K562 (cell line): ENCODE measurements around the gene PDLIM7. TPM values are rescaled to one million over a fixed set of nuclear protein-coding genes. Genes with fewer than 3 reads are reported as not detected.

Source experiments
- ASH1L ChIP-seq: fragments of 450-650 bp; IDR thresholded peaks from 2 replicates; pipeline ENCODE4 v1.6.1; 2018; ENCODE audit warnings: borderline replicate concordance, mild to moderate bottlenecking, low read depth; ENCODE audit not compliant: partially characterized antibody
- ATF3 ChIP-seq, 2 experiments: fragments of 450-650 bp in 1 of 2; sonication (generic) in 1 of 2; formaldehyde crosslinking in 1 of 2; IDR thresholded peaks in 1 of 2; conservative IDR thresholded peaks in 1 of 2; 2 replicates each; pipeline versions ENCODE4 v1.6.1 to v1.8.1; 2016 to 2023; ENCODE audit warnings: mild to moderate bottlenecking in 2 of 2, moderate library complexity in 2 of 2, inconsistent platforms in 1 of 2, missing genetic modification reagents in 1 of 2
- CTCFL ChIP-seq: IDR thresholded peaks from 2 replicates; pipeline ENCODE4 v1.6.1; 2011; ENCODE audit warnings: borderline replicate concordance, low read depth, mild to moderate bottlenecking, moderate library complexity, low read length; ENCODE audit not compliant: insufficient read depth, poor library complexity, severe bottlenecking
- E4F1 ChIP-seq: fragments of 250-450 bp; sonication (Bioruptor Pico); IDR thresholded peaks from 2 replicates; pipeline ENCODE4 v1.5.0; 2021; ENCODE audit warnings: mild to moderate bottlenecking, borderline replicate concordance
- FIP1L1 ChIP-seq: fragments of 200-400 bp; formaldehyde crosslinking; IDR thresholded peaks from 2 replicates; pipeline ENCODE4 v1.6.1; 2018; ENCODE audit warnings: mild to moderate bottlenecking, low read depth, low read length; ENCODE audit not compliant: poor library complexity, severe bottlenecking
- HNRNPL ChIP-seq: fragments of 200-400 bp; formaldehyde crosslinking; IDR thresholded peaks from 2 replicates; pipeline ENCODE4 v1.6.1; 2017; ENCODE audit warnings: low read depth, mild to moderate bottlenecking, low read length
- HSF4 ChIP-seq: fragments of 250-450 bp; sonication (Bioruptor Pico); IDR thresholded peaks from 2 replicates; pipeline ENCODE4 v2.1.2; 2022; ENCODE audit warnings: mild to moderate bottlenecking, moderate library complexity, borderline replicate concordance
- KAT7 ChIP-seq: sonication (generic); formaldehyde crosslinking; IDR thresholded peaks from 2 replicates; pipeline ENCODE4 v1.8.0; 2022; ENCODE audit warnings: missing genetic modification reagents, mild to moderate bottlenecking, borderline replicate concordance
- KDM5B ChIP-seq: fragments of 200-600 bp; sonication (generic); IDR thresholded peaks from 2 replicates; pipeline ENCODE4 v1.6.1; 2012; ENCODE audit warnings: low read depth, mild to moderate bottlenecking, moderate library complexity, low read length, control low read depth, inconsistent platforms; ENCODE audit not compliant: insufficient replicate concordance
- KLF1 ChIP-seq: fragments of 450-650 bp; IDR thresholded peaks from 2 replicates; pipeline ENCODE4 v1.6.1; 2016; ENCODE audit warnings: missing genetic modification characterization, missing compliant biosample characterization
- NBN ChIP-seq: fragments of 450-650 bp; IDR thresholded peaks from 2 replicates; pipeline ENCODE4 v1.6.1; 2016; ENCODE audit warnings: low read depth, mild to moderate bottlenecking
- NR3C1 ChIP-seq: sonication (generic); formaldehyde crosslinking; IDR thresholded peaks from 2 replicates; pipeline ENCODE4 v1.8.1; 2022; ENCODE audit warnings: missing genetic modification reagents
- OTX1 ChIP-seq: fragments of 450-650 bp; formaldehyde crosslinking; IDR thresholded peaks from 2 replicates; pipeline ENCODE4 v1.4.0; 2022; ENCODE audit warnings: mild to moderate bottlenecking
- SIN3B ChIP-seq: fragments of 450-650 bp; IDR thresholded peaks from 2 replicates; pipeline ENCODE4 v1.6.1; 2017; ENCODE audit warnings: low read depth, mild to moderate bottlenecking, moderate library complexity
- SMC3 ChIP-seq: conservative IDR thresholded peaks from 2 replicates; pipeline ENCODE4 v1.6.1; 2011; ENCODE audit warnings: low read depth, low read length, improper control_type of control experiment; ENCODE audit not compliant: insufficient read depth
- SUPT5H ChIP-seq: fragments of 450-650 bp; IDR thresholded peaks from 2 replicates; pipeline ENCODE4 v1.6.1; 2016
- TEAD4 ChIP-seq, 2 experiments: sonication (generic) in 1 of 2; formaldehyde crosslinking in 1 of 2; IDR thresholded peaks; 2 replicates each; pipeline versions ENCODE4 v1.6.1 to v1.8.0; 2012 to 2022; ENCODE audit warnings: borderline replicate concordance in 1 of 2, inconsistent platforms in 1 of 2, low read length in 1 of 2, mild to moderate bottlenecking in 1 of 2, missing genetic modification reagents in 1 of 2
- XRCC3 ChIP-seq: fragments of 450-650 bp; IDR thresholded peaks from 2 replicates; pipeline ENCODE4 v1.6.1; 2017; ENCODE audit warnings: mild to moderate bottlenecking, moderate library complexity
- ZNF165 ChIP-seq: fragments of 250-450 bp; sonication (Bioruptor Pico); IDR thresholded peaks from 2 replicates; pipeline ENCODE4 v1.4.0; 2020; ENCODE audit warnings: borderline replicate concordance
- ZNF23 ChIP-seq: fragments of 250-450 bp; sonication (Bioruptor Pico); IDR thresholded peaks from 2 replicates; pipeline ENCODE4 v1.4.0; 2020; ENCODE audit warnings: mild to moderate bottlenecking
- ZNF324 ChIP-seq: fragments of 250-450 bp; sonication (Bioruptor Pico); IDR thresholded peaks from 2 replicates; pipeline ENCODE4 v1.4.0; 2020; ENCODE audit warnings: mild to moderate bottlenecking
- polyA plus RNA-seq, 8 experiments: library from polyadenylated mRNA; depleted of rRNA in 4 of 8; stranded (reverse) in 5 of 8; unstranded in 3 of 8; fragments of >200 nt; fragmentation: Nextera tagmentation in 2 of 8; fragmentation: Illumina TruSeq in 1 of 8; extraction: Ambion mirVana in 2 of 8; extraction: Trizol in 1 of 8; gene quantifications; 2 replicates each; pipeline versions ENCODE4 v1.2.1 to v1.2.3, GENCODE V29; 2011 to 2014; ENCODE audit warnings: inconsistent platforms in 1 of 8, missing spikeins in 1 of 8
- total RNA-seq, 7 experiments: library from RNA; depleted of rRNA in 6 of 7; stranded (reverse); fragments of >200 nt in 6 of 7; fragmentation: Illumina TruSeq in 2 of 7; extraction: Trizol in 2 of 7; gene quantifications; 2 replicates each; pipeline versions ENCODE4 v1.2.1 to v1.2.3, GENCODE V29; 2011 to 2021; ENCODE audit warnings: low replicate concordance in 1 of 7

PDLIM7 gene
- total and polyA plus RNA-seq, 9 of the 15 experiments (the other 6 are each of a cell fraction or from before 2014, with no cell fraction given) = 2.1 to 124 (median 32.6) TPM

GRCh38 chr5:177516601-177517568 lies 19.5 kb upstream of the PDLIM7 start, which contains the start of gene DDX41 (continued):
- TF ChIP-seq XRCC3 (no peak), HSF4 (CRISPR knock-in tag) (no peak), KAT7 (CRISPR knock-in tag) (peak; percentile 89; the same call in 1 of the 2 replicates), KDM5B (peak; percentile 73), SUPT5H (peak; percentile 91), ZNF324 (CRISPR knock-in tag) (no peak), E4F1 (CRISPR knock-in tag) (no peak), HNRNPL (0 out of 2 replicates have a peak, but pooled peaks have one; percentile 64), OTX1 (peak; percentile 32; the same call in 1 of the 2 replicates), ZNF165 (CRISPR knock-in tag) (no peak), NR3C1 (CRISPR knock-in tag) (no peak), NBN (peak; percentile 88; the same call in 1 of the 2 replicates), TEAD4 (IDR thresholded peaks at IDR 0.05; ENCODE audit: low read length) (no peak), TEAD4 (CRISPR knock-in tag; IDR thresholded peaks at IDR 0.05; ENCODE audit: borderline replicate concordance) (no peak), CTCFL (peak; percentile 22), ASH1L (no peak), KLF1 (peak; percentile 64; the same call in 1 of the 2 replicates), SIN3B (peak; percentile 95), FIP1L1 (peak; percentile 43), SMC3 (no peak), ATF3 (IDR thresholded peaks at IDR 0.05) (no peak), ATF3 (CRISPR knock-in tag; conservative IDR thresholded peaks at IDR 0.05) (no peak), ZNF23 (no peak)
